GM20000 (cell line): ENCODE data around the gene PLCH2.

Experiments
- DNase-seq: peaks from one replicate; pipeline ENCODE4 v3.0.0; 2012; ENCODE audit warnings: low spot score
- CTCF ChIP-seq: IDR thresholded peaks from 2 replicates; pipeline ENCODE4 v1.5.1; 2012; ENCODE audit warnings: mild to moderate bottlenecking, control low read depth; ENCODE audit errors: extremely low read depth, missing control alignments

The PLCH2 gene

GRCh38 chr1:2431103-2431502, 45.0 kb upstream of the PLCH2 start:
- TF ChIP-seq CTCF, result no peak
- no peak for DNase-seq

GRCh38 chr1:2431518-2431917, 44.6 kb upstream of the PLCH2 start:
- DNase-seq, result no peak

GRCh38 chr1:2432441-2432844, 43.6 kb upstream of the PLCH2 start:
- DNase-seq, result no peak
- TF ChIP-seq CTCF, result no peak

More at GRCh38 chr1:2431518-2431917, 44.6 kb upstream of the PLCH2 start:
- TF ChIP-seq CTCF, result no peak

- DNase-seq, result no peak
- TF ChIP-seq CTCF, result no peak
Measured at GRCh38 chr1:2433196-2433595, 42.9 kb upstream of the PLCH2 start.

GRCh38 chr1:2433936-2434655, 42.0 kb upstream of the PLCH2 start:
- no peak for TF ChIP-seq CTCF

GRCh38 chr1:2435091-2435490, 41.0 kb upstream of the PLCH2 start:
- TF ChIP-seq CTCF, result no peak
- DNase-seq, result no peak

More at GRCh38 chr1:2433936-2434655, 42.0 kb upstream of the PLCH2 start:
- no peak for DNase-seq

- TF ChIP-seq CTCF, result no peak
- DNase-seq, result no peak
Measured at GRCh38 chr1:2435746-2436355, 40.2 kb upstream of the PLCH2 start.
